D721Med (cell line): Measurements from ENCODE around the gene UGT1A8.

Experiments used
- DNase-seq: peaks from one replicate; pipeline ENCODE4 v3.0.0; 2011; ENCODE audit warnings: low spot score; ENCODE audit not compliant: insufficient read length
- FAIRE-seq: peaks from 2 replicates; lab custom pipeline; 2011; peaks lifted over from hg19 to GRCh38; lab: Jason Lieb, UNC
- TF ChIP-seq, protein P1 (sequence below): IDR thresholded peaks from 2 replicates; pipeline ENCODE4 v1.5.1; 2012; ENCODE audit warnings: mild to moderate bottlenecking, control low read depth; ENCODE audit not compliant: insufficient read depth; ENCODE audit errors: missing control alignments

UGT1A8 gene

DNA sequence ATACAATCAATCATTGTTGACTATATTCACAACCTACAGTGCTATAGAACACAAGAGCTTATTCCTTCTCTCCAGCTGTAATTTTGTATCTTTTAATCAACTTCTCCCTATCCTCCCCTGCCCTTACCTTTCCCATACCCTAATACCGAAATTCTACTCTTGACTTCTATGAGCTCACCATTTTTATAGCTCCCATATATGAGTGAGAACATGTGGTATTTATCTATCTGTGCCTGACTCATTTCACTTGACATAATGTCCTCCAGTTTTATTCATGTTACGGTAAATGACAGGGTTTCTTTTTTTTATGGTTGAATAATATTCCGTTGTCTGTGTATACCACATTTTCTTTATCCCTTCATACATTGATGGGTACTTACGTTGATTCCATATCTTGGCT, 163.3 kb downstream of the UGT1A8 start:
- no peak for FAIRE-seq
- no peak for DNase-seq
- TF ChIP-seq, protein P1, sequence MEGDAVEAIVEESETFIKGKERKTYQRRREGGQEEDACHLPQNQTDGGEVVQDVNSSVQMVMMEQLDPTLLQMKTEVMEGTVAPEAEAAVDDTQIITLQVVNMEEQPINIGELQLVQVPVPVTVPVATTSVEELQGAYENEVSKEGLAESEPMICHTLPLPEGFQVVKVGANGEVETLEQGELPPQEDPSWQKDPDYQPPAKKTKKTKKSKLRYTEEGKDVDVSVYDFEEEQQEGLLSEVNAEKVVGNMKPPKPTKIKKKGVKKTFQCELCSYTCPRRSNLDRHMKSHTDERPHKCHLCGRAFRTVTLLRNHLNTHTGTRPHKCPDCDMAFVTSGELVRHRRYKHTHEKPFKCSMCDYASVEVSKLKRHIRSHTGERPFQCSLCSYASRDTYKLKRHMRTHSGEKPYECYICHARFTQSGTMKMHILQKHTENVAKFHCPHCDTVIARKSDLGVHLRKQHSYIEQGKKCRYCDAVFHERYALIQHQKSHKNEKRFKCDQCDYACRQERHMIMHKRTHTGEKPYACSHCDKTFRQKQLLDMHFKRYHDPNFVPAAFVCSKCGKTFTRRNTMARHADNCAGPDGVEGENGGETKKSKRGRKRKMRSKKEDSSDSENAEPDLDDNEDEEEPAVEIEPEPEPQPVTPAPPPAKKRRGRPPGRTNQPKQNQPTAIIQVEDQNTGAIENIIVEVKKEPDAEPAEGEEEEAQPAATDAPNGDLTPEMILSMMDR, result no peak

DNA sequence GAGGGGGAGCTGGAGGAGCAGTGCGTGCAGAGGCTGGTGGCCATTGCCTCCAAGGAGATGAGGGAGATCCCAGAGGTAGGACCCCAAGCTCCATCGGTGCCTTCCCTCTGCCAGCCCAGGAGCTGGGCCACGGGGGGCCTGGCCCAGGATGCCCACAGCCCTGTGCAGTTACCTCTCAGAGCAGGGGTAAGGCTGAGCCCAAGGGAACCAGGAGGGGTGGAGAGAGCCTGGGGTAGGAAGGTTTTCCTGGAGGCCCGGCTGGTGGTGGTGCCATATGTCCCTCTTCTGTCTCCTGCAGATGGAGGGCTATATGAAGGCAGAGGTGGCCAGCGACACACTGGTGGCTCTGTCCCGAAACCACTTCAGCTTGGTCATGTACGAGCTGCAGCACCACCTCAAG, 172.1 kb downstream of the UGT1A8 start:
- FAIRE-seq (no peak), DNase-seq (no peak)
- TF ChIP-seq, protein P1, result no peak

DNA sequence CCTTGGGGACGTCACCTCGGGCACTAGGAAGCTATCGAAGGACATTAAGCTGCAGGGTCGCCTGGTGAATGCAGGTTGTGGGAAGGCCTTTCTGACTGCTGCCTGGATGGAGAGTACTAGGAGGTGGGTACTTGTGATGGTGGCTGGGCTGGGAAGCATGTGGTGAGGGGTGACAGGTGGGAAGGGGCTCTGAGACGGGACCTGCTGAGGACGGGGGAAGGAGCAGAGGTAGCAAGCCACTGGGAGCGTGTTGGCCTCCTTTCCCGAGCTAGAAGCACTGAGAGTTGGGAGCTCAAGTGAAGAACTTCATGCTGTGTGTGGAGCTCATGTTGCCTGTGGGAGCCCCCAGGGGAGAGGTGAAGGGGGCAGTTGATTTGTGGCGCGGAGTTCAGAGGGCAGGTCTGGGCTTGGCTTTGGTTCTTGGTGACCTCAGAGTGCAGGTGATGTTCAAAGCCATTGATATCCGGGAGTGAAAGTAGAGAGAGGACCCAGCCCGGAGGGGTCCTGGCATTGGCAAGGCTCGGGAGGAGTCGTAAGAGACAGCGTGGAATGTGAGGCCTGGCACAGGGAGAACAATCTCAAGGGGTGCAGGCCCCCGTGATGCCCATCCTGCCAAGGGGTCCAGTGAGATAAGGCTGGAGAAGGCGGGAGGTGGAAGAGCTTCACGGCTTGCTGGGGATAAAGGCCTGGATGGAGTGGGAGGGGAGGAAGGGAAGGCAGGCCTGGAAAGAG, 173.9 kb downstream of the UGT1A8 start:
- DNase-seq, result no peak
- FAIRE-seq, result no peak
- TF ChIP-seq, protein P1, result no peak

DNA sequence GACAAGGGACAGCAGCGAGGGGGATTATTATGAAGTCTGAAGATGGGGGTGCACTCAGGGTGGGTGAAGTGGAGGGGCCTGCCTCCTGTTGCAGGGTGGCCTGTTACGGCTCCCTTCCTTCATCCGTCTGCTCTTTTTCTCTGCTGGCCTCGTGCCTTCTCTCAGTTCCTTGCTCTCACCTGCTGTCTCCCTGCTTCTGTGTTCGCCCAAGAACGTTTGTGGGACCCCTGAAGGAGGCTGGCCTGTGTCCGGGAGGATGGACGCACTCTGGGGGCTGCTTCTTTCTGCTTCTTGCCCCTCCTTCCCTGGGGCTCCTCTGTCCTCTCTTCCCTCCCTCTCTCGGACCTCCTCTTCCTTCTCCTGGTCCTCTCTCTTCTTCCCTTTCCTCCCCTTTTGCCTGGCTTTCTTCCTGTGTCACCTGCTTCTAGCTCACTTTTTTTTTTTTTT, 174.5 kb downstream of the UGT1A8 start:
- FAIRE-seq (no peak), DNase-seq (no peak)
- TF ChIP-seq, protein P1, result no peak

DNA sequence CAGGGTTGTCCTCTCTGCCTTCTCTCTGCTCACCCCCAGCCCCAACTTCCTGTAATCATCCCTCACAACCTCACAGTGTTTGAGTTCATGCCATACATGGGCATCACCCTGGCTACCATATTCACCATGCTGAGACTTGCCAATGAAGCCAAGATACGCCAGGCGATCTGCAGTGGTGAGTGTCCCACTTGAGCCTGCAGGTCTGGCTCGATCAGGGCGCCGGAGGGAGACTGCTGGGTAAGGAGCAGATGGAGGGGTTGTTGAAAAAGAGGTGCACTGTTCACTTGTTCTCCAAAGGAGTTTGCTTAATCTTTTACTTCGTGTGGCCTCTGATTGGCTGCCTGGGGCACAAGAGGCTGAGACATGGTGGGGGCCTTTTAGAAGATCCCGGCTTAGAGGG, 175.3 kb downstream of the UGT1A8 start:
- FAIRE-seq (no peak), DNase-seq (no peak)
- TF ChIP-seq, protein P1, result no peak

DNA sequence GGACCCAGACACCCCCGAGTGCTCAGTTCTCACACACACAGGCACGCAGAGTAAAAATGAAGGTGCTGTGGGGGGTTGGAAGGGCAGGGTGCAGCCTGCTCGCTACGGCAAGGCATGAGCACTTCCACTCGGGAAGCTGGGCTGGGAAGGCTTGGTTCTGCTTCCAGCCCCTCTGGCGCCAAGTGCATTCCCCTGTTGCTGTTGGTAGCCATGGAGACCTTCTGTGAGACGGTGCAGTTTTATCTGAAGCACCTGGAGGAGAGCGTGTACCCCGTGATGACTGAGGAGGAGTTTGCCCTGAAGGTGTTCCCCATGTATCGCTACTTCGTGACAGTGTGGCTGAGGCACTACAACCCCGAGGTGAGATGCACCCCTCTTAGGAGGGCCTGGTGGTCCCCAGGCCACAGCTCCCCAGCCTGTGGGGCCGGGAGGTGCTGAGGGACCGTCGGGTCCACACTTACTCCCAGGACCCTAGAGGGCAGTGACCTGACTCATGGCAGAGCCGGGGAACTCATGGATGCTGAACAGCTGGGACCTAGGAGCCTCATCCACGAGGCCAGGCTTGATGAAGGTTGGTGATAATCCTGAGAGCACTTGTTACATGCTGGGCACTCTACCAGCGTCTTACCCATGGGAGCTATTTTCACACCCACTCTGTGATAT, 176.2 kb downstream of the UGT1A8 start:
- TF ChIP-seq, protein P1, result no peak
- DNase-seq (no peak), FAIRE-seq (no peak)
